Measurements from ENCODE around the gene MCOLN3. TPM values are rescaled to one million over a fixed set of nuclear protein-coding genes. Genes with fewer than 3 reads are reported as not detected.

MCOLN3 gene
- total and polyA plus RNA-seq, 2 experiments from 2014 or later = 3.5 to 4.4 TPM

DNA sequence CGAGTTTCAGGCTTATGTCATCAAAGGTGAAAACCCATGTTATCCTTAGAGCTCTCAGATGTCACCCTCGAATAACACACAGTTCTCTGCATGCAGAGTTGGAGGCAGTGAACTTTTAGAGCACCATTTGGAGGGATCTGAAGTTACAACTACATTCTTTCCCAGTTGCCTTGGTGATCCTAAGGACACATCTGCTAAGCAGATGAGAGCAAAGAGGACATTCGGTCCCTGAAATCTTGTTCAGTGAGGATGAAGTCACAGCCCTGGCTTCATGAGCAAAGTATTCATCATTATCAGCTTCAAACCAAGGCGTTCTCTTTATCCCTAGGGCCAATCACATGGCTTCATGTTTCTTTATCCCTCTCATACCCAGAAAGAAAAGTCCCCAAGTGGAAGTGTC is 28.3 kb downstream of the MCOLN3 start:
- Mint-ChIP-seq H3K9me3 (no peaks in the 10 kb centered on the region), H3K36me3 (ENCODE audit: low read depth) (no peaks in the 10 kb centered on the region), H3K4me1 (no peaks in the 10 kb centered on the region), H3K27ac (no peak overlapping the region), H3K4me3 (no peak overlapping the region), H3K27me3 (ENCODE audit: insufficient read depth, low read depth, poor library complexity) (no peaks in the 10 kb centered on the region)
- TF ChIP-seq EZH2 (IDR thresholded peaks at IDR 0.05; ENCODE audit: low read depth, unreplicated experiment) = no peak
- no peak for TF ChIP-seq STAT1 (IDR thresholded peaks at IDR 0.05; ENCODE audit: unreplicated experiment)
- TF ChIP-seq EZH2phosphoT487 (IDR thresholded peaks at IDR 0.05; ENCODE audit: unreplicated experiment) = no peak
- TF ChIP-seq, protein P1, sequence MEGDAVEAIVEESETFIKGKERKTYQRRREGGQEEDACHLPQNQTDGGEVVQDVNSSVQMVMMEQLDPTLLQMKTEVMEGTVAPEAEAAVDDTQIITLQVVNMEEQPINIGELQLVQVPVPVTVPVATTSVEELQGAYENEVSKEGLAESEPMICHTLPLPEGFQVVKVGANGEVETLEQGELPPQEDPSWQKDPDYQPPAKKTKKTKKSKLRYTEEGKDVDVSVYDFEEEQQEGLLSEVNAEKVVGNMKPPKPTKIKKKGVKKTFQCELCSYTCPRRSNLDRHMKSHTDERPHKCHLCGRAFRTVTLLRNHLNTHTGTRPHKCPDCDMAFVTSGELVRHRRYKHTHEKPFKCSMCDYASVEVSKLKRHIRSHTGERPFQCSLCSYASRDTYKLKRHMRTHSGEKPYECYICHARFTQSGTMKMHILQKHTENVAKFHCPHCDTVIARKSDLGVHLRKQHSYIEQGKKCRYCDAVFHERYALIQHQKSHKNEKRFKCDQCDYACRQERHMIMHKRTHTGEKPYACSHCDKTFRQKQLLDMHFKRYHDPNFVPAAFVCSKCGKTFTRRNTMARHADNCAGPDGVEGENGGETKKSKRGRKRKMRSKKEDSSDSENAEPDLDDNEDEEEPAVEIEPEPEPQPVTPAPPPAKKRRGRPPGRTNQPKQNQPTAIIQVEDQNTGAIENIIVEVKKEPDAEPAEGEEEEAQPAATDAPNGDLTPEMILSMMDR (conservative IDR thresholded peaks at IDR 0.05; ENCODE audit: low read depth in 2 of 2) = no peak
- TF ChIP-seq, protein P2, sequence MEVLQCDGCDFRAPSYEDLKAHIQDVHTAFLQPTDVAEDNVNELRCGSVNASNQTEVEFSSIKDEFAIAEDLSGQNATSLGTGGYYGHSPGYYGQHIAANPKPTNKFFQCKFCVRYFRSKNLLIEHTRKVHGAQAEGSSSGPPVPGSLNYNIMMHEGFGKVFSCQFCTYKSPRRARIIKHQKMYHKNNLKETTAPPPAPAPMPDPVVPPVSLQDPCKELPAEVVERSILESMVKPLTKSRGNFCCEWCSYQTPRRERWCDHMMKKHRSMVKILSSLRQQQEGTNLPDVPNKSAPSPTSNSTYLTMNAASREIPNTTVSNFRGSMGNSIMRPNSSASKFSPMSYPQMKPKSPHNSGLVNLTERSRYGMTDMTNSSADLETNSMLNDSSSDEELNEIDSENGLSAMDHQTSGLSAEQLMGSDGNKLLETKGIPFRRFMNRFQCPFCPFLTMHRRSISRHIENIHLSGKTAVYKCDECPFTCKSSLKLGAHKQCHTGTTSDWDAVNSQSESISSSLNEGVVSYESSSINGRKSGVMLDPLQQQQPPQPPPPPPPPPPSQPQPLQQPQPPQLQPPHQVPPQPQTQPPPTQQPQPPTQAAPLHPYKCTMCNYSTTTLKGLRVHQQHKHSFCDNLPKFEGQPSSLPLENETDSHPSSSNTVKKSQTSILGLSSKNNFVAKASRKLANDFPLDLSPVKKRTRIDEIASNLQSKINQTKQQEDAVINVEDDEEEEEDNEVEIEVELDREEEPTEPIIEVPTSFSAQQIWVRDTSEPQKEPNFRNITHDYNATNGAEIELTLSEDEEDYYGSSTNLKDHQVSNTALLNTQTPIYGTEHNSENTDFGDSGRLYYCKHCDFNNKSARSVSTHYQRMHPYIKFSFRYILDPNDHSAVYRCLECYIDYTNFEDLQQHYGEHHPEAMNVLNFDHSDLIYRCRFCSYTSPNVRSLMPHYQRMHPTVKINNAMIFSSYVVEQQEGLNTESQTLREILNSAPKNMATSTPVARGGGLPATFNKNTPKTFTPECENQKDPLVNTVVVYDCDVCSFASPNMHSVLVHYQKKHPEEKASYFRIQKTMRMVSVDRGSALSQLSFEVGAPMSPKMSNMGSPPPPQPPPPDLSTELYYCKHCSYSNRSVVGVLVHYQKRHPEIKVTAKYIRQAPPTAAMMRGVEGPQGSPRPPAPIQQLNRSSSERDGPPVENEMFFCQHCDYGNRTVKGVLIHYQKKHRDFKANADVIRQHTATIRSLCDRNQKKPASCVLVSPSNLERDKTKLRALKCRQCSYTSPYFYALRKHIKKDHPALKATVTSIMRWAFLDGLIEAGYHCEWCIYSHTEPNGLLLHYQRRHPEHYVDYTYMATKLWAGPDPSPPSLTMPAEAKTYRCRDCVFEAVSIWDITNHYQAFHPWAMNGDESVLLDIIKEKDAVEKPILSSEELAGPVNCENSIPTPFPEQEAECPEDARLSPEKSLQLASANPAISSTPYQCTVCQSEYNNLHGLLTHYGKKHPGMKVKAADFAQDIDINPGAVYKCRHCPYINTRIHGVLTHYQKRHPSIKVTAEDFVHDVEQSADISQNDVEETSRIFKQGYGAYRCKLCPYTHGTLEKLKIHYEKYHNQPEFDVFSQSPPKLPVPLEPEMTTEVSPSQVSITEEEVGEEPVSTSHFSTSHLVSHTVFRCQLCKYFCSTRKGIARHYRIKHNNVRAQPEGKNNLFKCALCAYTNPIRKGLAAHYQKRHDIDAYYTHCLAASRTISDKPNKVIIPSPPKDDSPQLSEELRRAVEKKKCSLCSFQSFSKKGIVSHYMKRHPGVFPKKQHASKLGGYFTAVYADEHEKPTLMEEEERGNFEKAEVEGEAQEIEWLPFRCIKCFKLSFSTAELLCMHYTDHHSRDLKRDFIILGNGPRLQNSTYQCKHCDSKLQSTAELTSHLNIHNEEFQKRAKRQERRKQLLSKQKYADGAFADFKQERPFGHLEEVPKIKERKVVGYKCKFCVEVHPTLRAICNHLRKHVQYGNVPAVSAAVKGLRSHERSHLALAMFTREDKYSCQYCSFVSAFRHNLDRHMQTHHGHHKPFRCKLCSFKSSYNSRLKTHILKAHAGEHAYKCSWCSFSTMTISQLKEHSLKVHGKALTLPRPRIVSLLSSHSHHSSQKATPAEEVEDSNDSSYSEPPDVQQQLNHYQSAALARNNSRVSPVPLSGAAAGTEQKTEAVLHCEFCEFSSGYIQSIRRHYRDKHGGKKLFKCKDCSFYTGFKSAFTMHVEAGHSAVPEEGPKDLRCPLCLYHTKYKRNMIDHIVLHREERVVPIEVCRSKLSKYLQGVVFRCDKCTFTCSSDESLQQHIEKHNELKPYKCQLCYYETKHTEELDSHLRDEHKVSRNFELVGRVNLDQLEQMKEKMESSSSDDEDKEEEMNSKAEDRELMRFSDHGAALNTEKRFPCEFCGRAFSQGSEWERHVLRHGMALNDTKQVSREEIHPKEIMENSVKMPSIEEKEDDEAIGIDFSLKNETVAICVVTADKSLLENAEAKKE (CRISPR knock-in tag; IDR thresholded peaks at IDR 0.05) = no peak
- no peak for TF ChIP-seq CREB1 (CRISPR knock-in tag; IDR thresholded peaks at IDR 0.05; ENCODE audit: low read depth)
- no peak for TF ChIP-seq JUNB (IDR thresholded peaks at IDR 0.05; ENCODE audit: unreplicated experiment)
- TF ChIP-seq, protein P3, sequence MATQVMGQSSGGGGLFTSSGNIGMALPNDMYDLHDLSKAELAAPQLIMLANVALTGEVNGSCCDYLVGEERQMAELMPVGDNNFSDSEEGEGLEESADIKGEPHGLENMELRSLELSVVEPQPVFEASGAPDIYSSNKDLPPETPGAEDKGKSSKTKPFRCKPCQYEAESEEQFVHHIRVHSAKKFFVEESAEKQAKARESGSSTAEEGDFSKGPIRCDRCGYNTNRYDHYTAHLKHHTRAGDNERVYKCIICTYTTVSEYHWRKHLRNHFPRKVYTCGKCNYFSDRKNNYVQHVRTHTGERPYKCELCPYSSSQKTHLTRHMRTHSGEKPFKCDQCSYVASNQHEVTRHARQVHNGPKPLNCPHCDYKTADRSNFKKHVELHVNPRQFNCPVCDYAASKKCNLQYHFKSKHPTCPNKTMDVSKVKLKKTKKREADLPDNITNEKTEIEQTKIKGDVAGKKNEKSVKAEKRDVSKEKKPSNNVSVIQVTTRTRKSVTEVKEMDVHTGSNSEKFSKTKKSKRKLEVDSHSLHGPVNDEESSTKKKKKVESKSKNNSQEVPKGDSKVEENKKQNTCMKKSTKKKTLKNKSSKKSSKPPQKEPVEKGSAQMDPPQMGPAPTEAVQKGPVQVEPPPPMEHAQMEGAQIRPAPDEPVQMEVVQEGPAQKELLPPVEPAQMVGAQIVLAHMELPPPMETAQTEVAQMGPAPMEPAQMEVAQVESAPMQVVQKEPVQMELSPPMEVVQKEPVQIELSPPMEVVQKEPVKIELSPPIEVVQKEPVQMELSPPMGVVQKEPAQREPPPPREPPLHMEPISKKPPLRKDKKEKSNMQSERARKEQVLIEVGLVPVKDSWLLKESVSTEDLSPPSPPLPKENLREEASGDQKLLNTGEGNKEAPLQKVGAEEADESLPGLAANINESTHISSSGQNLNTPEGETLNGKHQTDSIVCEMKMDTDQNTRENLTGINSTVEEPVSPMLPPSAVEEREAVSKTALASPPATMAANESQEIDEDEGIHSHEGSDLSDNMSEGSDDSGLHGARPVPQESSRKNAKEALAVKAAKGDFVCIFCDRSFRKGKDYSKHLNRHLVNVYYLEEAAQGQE (IDR thresholded peaks at IDR 0.05; ENCODE audit: unreplicated experiment) = no peak
- TF ChIP-seq POLR2AphosphoS5 (IDR thresholded peaks at IDR 0.05; ENCODE audit: low read depth) = no peak
- no peak for TF ChIP-seq ZNF331 (CRISPR knock-in tag; IDR thresholded peaks at IDR 0.05; ENCODE audit: low read depth)
- TF ChIP-seq ZNF114 (CRISPR knock-in tag; IDR thresholded peaks at IDR 0.05) = no peak
- TF ChIP-seq NANOG (IDR thresholded peaks at IDR 0.05; ENCODE audit: borderline replicate concordance) = no peak
- TF ChIP-seq, protein P4, sequence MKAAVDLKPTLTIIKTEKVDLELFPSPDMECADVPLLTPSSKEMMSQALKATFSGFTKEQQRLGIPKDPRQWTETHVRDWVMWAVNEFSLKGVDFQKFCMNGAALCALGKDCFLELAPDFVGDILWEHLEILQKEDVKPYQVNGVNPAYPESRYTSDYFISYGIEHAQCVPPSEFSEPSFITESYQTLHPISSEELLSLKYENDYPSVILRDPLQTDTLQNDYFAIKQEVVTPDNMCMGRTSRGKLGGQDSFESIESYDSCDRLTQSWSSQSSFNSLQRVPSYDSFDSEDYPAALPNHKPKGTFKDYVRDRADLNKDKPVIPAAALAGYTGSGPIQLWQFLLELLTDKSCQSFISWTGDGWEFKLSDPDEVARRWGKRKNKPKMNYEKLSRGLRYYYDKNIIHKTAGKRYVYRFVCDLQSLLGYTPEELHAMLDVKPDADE (IDR thresholded peaks at IDR 0.05) = no peak
- no peaks in the 10 kb centered on the region for H3K4me1 ChIP-seq (ENCODE audit: insufficient read depth)
- H2AFZ ChIP-seq = 0 out of 2 replicates have a peak overlapping the region, but pooled peaks have one; percentile 29
- H3K36me3 ChIP-seq (ENCODE audit: insufficient read depth) = no peaks in the 10 kb centered on the region
- H3K4me3 ChIP-seq = no peak overlapping the region
- DNase-seq (ENCODE audit: low spot score) (no peak), ATAC-seq (no peak)
- H3F3A ChIP-seq (replicated peaks; ENCODE audit: low read depth) = no peaks in the 10 kb centered on the region
- no peaks in the 10 kb centered on the region for H4K20me1 ChIP-seq (replicated peaks; ENCODE audit: insufficient read depth)
- H3K9me2 ChIP-seq (ENCODE audit: insufficient read depth) = no peaks in the 10 kb centered on the region
- H3K4me2 ChIP-seq = no peak overlapping the region
- no peak overlapping the region for H3K27ac ChIP-seq (ENCODE audit: low read depth)
- H3K79me2 ChIP-seq (replicated peaks; ENCODE audit: insufficient read depth) = no peaks in the 10 kb centered on the region
- H3K27me3 ChIP-seq (ENCODE audit: insufficient read depth) = no peaks in the 10 kb centered on the region
